GM23338 (cell line): Measurements from ENCODE around the gene KRT33B.

Experiments used
- CREB1 ChIP-seq: fragments of 250-450 bp; sonication (Bioruptor Pico); IDR thresholded peaks from 2 replicates; pipeline ENCODE4 v1.5.0; 2020; ENCODE audit warnings: low read depth, mild to moderate bottlenecking, moderate library complexity
- CTCF ChIP-seq, 2 experiments: fragments of 200-600 bp in 1 of 2; sonication (generic) in 1 of 2; conservative IDR thresholded peaks; 2 replicates each; pipeline versions ENCODE4 v1.5.1 to v1.6.1; 2016 to 2017; ENCODE audit warnings: antibody characterized with exemption in 2 of 2, low read depth in 2 of 2, mild to moderate bottlenecking in 2 of 2, moderate library complexity in 1 of 2
- EZH2 ChIP-seq: fragments of 200-600 bp; sonication (generic); IDR thresholded peaks from one replicate; pipeline ENCODE4 v1.8.0; 2017; ENCODE audit warnings: antibody characterized with exemption, mild to moderate bottlenecking, low read depth; ENCODE audit not compliant: unreplicated experiment
- EZH2phosphoT487 ChIP-seq: fragments of 200-600 bp; sonication (generic); IDR thresholded peaks from one replicate; pipeline ENCODE4 v1.8.1; 2018; ENCODE audit warnings: antibody characterized with exemption; ENCODE audit not compliant: unreplicated experiment
- JUNB ChIP-seq: IDR thresholded peaks from one replicate; pipeline ENCODE4 v1.6.1; 2016; ENCODE audit warnings: antibody characterized with exemption; ENCODE audit not compliant: unreplicated experiment
- NANOG ChIP-seq: IDR thresholded peaks from 2 replicates; pipeline ENCODE4 v1.6.1; 2016; ENCODE audit warnings: antibody characterized with exemption, borderline replicate concordance
- POLR2AphosphoS5 ChIP-seq: IDR thresholded peaks from 2 replicates; pipeline ENCODE4 v1.6.1; 2016; ENCODE audit warnings: antibody characterized with exemption, low read depth
- REST ChIP-seq: IDR thresholded peaks from one replicate; pipeline ENCODE4 v1.6.1; 2018; ENCODE audit warnings: antibody characterized with exemption; ENCODE audit not compliant: unreplicated experiment

- no peak for TF ChIP-seq CTCF (conservative IDR thresholded peaks at IDR 0.05; ENCODE audit: low read depth in 2 of 2)
- no peak for TF ChIP-seq POLR2AphosphoS5
- no peak for TF ChIP-seq EZH2
- no peak for TF ChIP-seq EZH2phosphoT487
- TF ChIP-seq REST, result no peak
- TF ChIP-seq JUNB, result no peak
- TF ChIP-seq CREB1 (CRISPR knock-in tag), result no peak
- TF ChIP-seq NANOG, result no peak
Measured at GRCh38 chr17:41416479-41416878, 46.9 kb upstream of the KRT33B start.
